Keratinocyte (primary cell): ENCODE results near the gene TSPAN2. TPM values are rescaled to one million over a fixed set of nuclear protein-coding genes. Genes with fewer than 3 reads are reported as not detected.

Experiments used
- DNase-seq: peaks from one replicate; pipeline ENCODE4 v3.0.0-alpha.2; 2011; ENCODE audit warnings: low read depth, missing footprints, low spot score
- FAIRE-seq: peaks from 2 replicates; lab custom pipeline; 2011; peaks lifted over from hg19 to GRCh38; lab: Jason Lieb, UNC
- H2AFZ ChIP-seq: 2 replicates; pipeline ENCODE4 v1.6.0; 2012; ENCODE audit warnings: low read length, control low read depth, inconsistent platforms; ENCODE audit not compliant: control insufficient read depth
- H3K27ac ChIP-seq: 2 replicates; pipeline ENCODE4 v1.5.1; 2011; ENCODE audit warnings: low read length; ENCODE audit not compliant: control insufficient read depth, insufficient read depth
- H3K27me3 ChIP-seq: 3 replicates; pipeline ENCODE4 v1.6.0; 2011; ENCODE audit warnings: low read length; ENCODE audit not compliant: control insufficient read depth, insufficient read depth; ENCODE audit errors: extremely low read depth
- H3K36me3 ChIP-seq, 2 experiments: 2 replicates in 1 of 2; 3 replicates in 1 of 2; pipeline ENCODE4 v1.5.1; 2011; ENCODE audit warnings: low read length in 2 of 2, mild to moderate bottlenecking in 1 of 2; ENCODE audit not compliant: control insufficient read depth in 2 of 2, insufficient read depth in 2 of 2; ENCODE audit errors: extremely low read depth in 1 of 2
- H3K4me1 ChIP-seq: 3 replicates; pipeline ENCODE4 v1.5.1; 2011; ENCODE audit warnings: low read length; ENCODE audit not compliant: control insufficient read depth, insufficient read depth; ENCODE audit errors: extremely low read depth
- H3K4me2 ChIP-seq: 3 replicates; pipeline ENCODE4 v1.6.0; 2011; ENCODE audit warnings: low read depth, low read length; ENCODE audit not compliant: control insufficient read depth, insufficient read depth; ENCODE audit errors: extremely low read depth
- H3K4me3 ChIP-seq, 3 experiments: fragments of 200-600 bp in 1 of 3; sonication (generic) in 1 of 3; 2 replicates in 2 of 3; 3 replicates in 1 of 3; pipeline ENCODE4 v1.5.1; 2011 to 2016; ENCODE audit warnings: low read length in 3 of 3, mild to moderate bottlenecking in 3 of 3, control low read depth in 2 of 3, inconsistent platforms in 1 of 3, low read depth in 1 of 3, mixed read lengths in 1 of 3, mixed run types in 1 of 3, moderate library complexity in 1 of 3; ENCODE audit not compliant: control insufficient read depth in 2 of 3, insufficient read depth in 2 of 3; ENCODE audit errors: extremely low read depth in 1 of 3
- H3K79me2 ChIP-seq: 2 replicates; pipeline ENCODE4 v1.6.0; 2012; ENCODE audit warnings: low read length; ENCODE audit not compliant: control insufficient read depth, insufficient read depth
- H3K9ac ChIP-seq: 3 replicates; pipeline ENCODE4 v1.6.0; 2011; ENCODE audit warnings: low read length; ENCODE audit not compliant: control insufficient read depth, insufficient read depth; ENCODE audit errors: extremely low read depth
- H3K9me1 ChIP-seq: 3 replicates; pipeline ENCODE4 v1.6.0; 2011; ENCODE audit warnings: low read length; ENCODE audit not compliant: control insufficient read depth, insufficient read depth; ENCODE audit errors: extremely low read depth
- H3K9me3 ChIP-seq: 2 replicates; pipeline ENCODE4 v1.5.1; 2012; ENCODE audit warnings: low read depth, low read length; ENCODE audit not compliant: control insufficient read depth
- H4K20me1 ChIP-seq: 3 replicates; pipeline ENCODE4 v1.6.0; 2011; ENCODE audit warnings: low read length; ENCODE audit not compliant: control insufficient read depth, insufficient read depth; ENCODE audit errors: extremely low read depth
- CTCF ChIP-seq, 3 experiments: IDR thresholded peaks in 1 of 3; conservative IDR thresholded peaks in 1 of 3; optimal IDR thresholded peaks in 1 of 3; 2 replicates in 2 of 3; 3 replicates in 1 of 3; pipeline versions ENCODE3 to v1.5.1; 2011; ENCODE audit warnings: low read length in 3 of 3, mild to moderate bottlenecking in 3 of 3, moderate library complexity in 2 of 3, control low read depth in 1 of 3, inconsistent platforms in 1 of 3; ENCODE audit not compliant: insufficient read depth in 2 of 3; ENCODE audit errors: extremely low read depth in 1 of 3
- EZH2 ChIP-seq: IDR thresholded peaks from one replicate; pipeline ENCODE4 v1.6.1; 2012; ENCODE audit warnings: inconsistent platforms, mild to moderate bottlenecking, low read length, moderate library complexity
- dilution Hi-C: fragments of 300-500 bp; cut with MboI; formaldehyde crosslinking; loops from one replicate; pipeline ENCODE4 v1.7.0; 2020; ENCODE audit warnings: low sequenced_read_pairs; ENCODE audit not compliant: extremely low pct_ligation_motif_present
- polyA plus RNA-seq, 5 experiments: library from polyadenylated mRNA; depleted of rRNA in 3 of 5; stranded (reverse) in 3 of 5; stranded (forward) in 1 of 5; unstranded in 1 of 5; fragments of >200 nt; gene quantifications; 1 replicate in 1 of 5; 2 replicates in 3 of 5; 3 replicates in 1 of 5; pipeline versions ENCODE4 v1.2.1 to v1.2.3, GENCODE V29; 2011 to 2012; ENCODE audit warnings: missing spikeins in 2 of 5, low read depth in 1 of 5, low replicate concordance in 1 of 5

TSPAN2 gene
- polyA plus RNA-seq, 1 donor (not counting 4 experiments of a cell fraction or from before 2014, with no cell fraction given) = 0.37 TPM

- no peak for TF ChIP-seq EZH2
- no peak for TF ChIP-seq CTCF (optimal IDR thresholded peaks at IDR 0.05 in 1 of 3, IDR thresholded peaks at IDR 0.05 in 1 of 3, conservative IDR thresholded peaks at IDR 0.05 in 1 of 3; ENCODE audit: extremely low read depth in 1 of 3, insufficient read depth in 2 of 3, low read length in 3 of 3)
- no peak overlapping the region for H3K27ac ChIP-seq
Observed at GRCh38 chr1:115115521-115116161, 26.3 kb upstream of the TSPAN2 start.

GRCh38 chr1:115114308-115114707, 25.0 kb upstream of the TSPAN2 start:
- no peaks in the 10 kb centered on the region for H3K27me3 ChIP-seq
- no peak overlapping the region for H3K4me3 ChIP-seq
- DNase-seq = no peak
- H2AFZ ChIP-seq = no peak overlapping the region
- H3K4me1 ChIP-seq = peaks cover 16% of the 10 kb centered on the region
- H3K4me2 ChIP-seq = no peak overlapping the region
- TF ChIP-seq EZH2 (no peak), CTCF (optimal IDR thresholded peaks at IDR 0.05 in 1 of 3, IDR thresholded peaks at IDR 0.05 in 1 of 3, conservative IDR thresholded peaks at IDR 0.05 in 1 of 3; ENCODE audit: extremely low read depth in 1 of 3, insufficient read depth in 2 of 3, low read length in 3 of 3) (no peak)
- H3K27ac ChIP-seq = no peak overlapping the region
- no peak overlapping the region for H3K9ac ChIP-seq
- H3K36me3 ChIP-seq = no peaks in the 10 kb centered on the region
- no peaks in the 10 kb centered on the region for H3K9me1 ChIP-seq
- no peak for FAIRE-seq
- dilution Hi-C loops = no loop called here
- H4K20me1 ChIP-seq = no peaks in the 10 kb centered on the region
- no peaks in the 10 kb centered on the region for H3K9me3 ChIP-seq
- H3K79me2 ChIP-seq = no peaks in the 10 kb centered on the region

More at GRCh38 chr1:115115521-115116161, 26.3 kb upstream of the TSPAN2 start:
- H3K4me2 ChIP-seq = no peak overlapping the region
- H3K4me1 ChIP-seq = peaks cover 16% of the 10 kb centered on the region
- H4K20me1 ChIP-seq = no peaks in the 10 kb centered on the region
- dilution Hi-C loops = no loop called here
- no peaks in the 10 kb centered on the region for H3K79me2 ChIP-seq
- no peaks in the 10 kb centered on the region for H3K9me3 ChIP-seq
- no peaks in the 10 kb centered on the region for H3K27me3 ChIP-seq
- no peaks in the 10 kb centered on the region for H3K9me1 ChIP-seq
- no peaks in the 10 kb centered on the region for H3K36me3 ChIP-seq
- H3K9ac ChIP-seq = no peak overlapping the region
- H3K4me3 ChIP-seq = no peak overlapping the region
- DNase-seq (no peak), FAIRE-seq (no peak)
- no peak overlapping the region for H2AFZ ChIP-seq
